SH-SY5Y (cell line): ENCODE data around the gene MT1G.

Source experiments
- GATA2 ChIP-seq: IDR thresholded peaks from 2 replicates; pipeline ENCODE4 v1.6.1; 2011; ENCODE audit warnings: mild to moderate bottlenecking, low read depth, low read length
- GATA3 ChIP-seq: IDR thresholded peaks from 2 replicates; pipeline ENCODE4 v1.6.1; 2011; ENCODE audit warnings: low read depth, mild to moderate bottlenecking, low read length, moderate library complexity

MT1G gene

GRCh38 chr16:56634715-56635440 is 33.0 kb downstream of the MT1G start:
- no peak for TF ChIP-seq GATA2
- no peak for TF ChIP-seq GATA3

- no peak for TF ChIP-seq GATA2
- TF ChIP-seq GATA3 = no peak
These were observed 34.3 kb downstream of the MT1G start for GRCh38 chr16:56633535-56633934.

GRCh38 chr16:56632848-56633365 is 35.0 kb downstream of the MT1G start:
- TF ChIP-seq GATA3 (no peak), GATA2 (no peak)

GRCh38 chr16:56632156-56632847 is 35.6 kb downstream of the MT1G start, which contains the start of gene MT1M:
Gene MT1M (plus strand): TSS chr16:56632659. CDS start chr16:56632732, 73 bp downstream.
- TF ChIP-seq GATA2 = peak; percentile 34
- TF ChIP-seq GATA3 = no peak

GRCh38 chr16:56631832-56632155 is 36.1 kb downstream of the MT1G start:
- TF ChIP-seq GATA2 = no peak
- no peak for TF ChIP-seq GATA3

- TF ChIP-seq GATA2 (no peak), GATA3 (no peak)
These were observed 36.7 kb downstream of the MT1G start for GRCh38 chr16:56631197-56631596.

- TF ChIP-seq GATA3 (no peak), GATA2 (no peak)
These were observed 37.7 kb downstream of the MT1G start for GRCh38 chr16:56630134-56630533.

GRCh38 chr16:56629531-56629930 is 38.3 kb downstream of the MT1G start:
- TF ChIP-seq GATA2 = peak; percentile 82
- peak; percentile 71; the same call in 1 of the 2 replicates for TF ChIP-seq GATA3

GRCh38 chr16:56628486-56629350 is 39.1 kb downstream of the MT1G start:
- TF ChIP-seq GATA2 = no peak
- TF ChIP-seq GATA3 = no peak

- TF ChIP-seq GATA2 (no peak), GATA3 (no peak)
These were observed 41.2 kb downstream of the MT1G start for GRCh38 chr16:56626685-56627084.

GRCh38 chr16:56625943-56626654 is 41.8 kb downstream of the MT1G start:
- TF ChIP-seq GATA3 (no peak), GATA2 (no peak)

GRCh38 chr16:56625140-56625942 is 42.5 kb downstream of the MT1G start, which contains the start of gene MT1E:
Gene MT1E (plus strand): TSS chr16:56625781. CDS start chr16:56625852, 71 bp downstream.
- no peak for TF ChIP-seq GATA3
- no peak for TF ChIP-seq GATA2

GRCh38 chr16:56623637-56624036 is 44.2 kb downstream of the MT1G start:
- TF ChIP-seq GATA3 (no peak), GATA2 (no peak)
